Type B pancreatic cell (in vitro differentiated cells): ENCODE data around the gene GPI. TPM values are rescaled to one million over a fixed set of nuclear protein-coding genes. Genes with fewer than 3 reads are reported as not detected.
"Not testable (repeated sequence)": the region's sequence is repeated elsewhere in the genome, so short reads cannot be mapped to it uniquely, and the experiment has no call there.

Experiments used
- DNase-seq: peaks from one replicate; pipeline ENCODE4 v3.0.0; 2021; ENCODE audit warnings: mixed read lengths; ENCODE audit not compliant: unreplicated experiment; ENCODE audit errors: extremely low spot score
- H3K27ac Mint-ChIP-seq: 2 replicates; pipeline ENCODE4 v1.8.0; 2021; ENCODE audit warnings: mild to moderate bottlenecking, mixed read lengths
- H3K27me3 Mint-ChIP-seq: 2 replicates; pipeline ENCODE4 v1.8.0; 2021; ENCODE audit warnings: mixed read lengths
- H3K36me3 Mint-ChIP-seq: 2 replicates; pipeline ENCODE4 v1.8.0; 2021; ENCODE audit warnings: mixed read lengths
- H3K4me1 Mint-ChIP-seq: one replicate; pipeline ENCODE4 v1.8.0; 2021; ENCODE audit warnings: mixed read lengths; ENCODE audit not compliant: unreplicated experiment
- H3K4me3 Mint-ChIP-seq: 2 replicates; pipeline ENCODE4 v1.8.0; 2021; ENCODE audit warnings: mild to moderate bottlenecking, mixed read lengths
- H3K9me3 Mint-ChIP-seq: 2 replicates; pipeline ENCODE4 v1.8.0; 2021; ENCODE audit warnings: mixed read lengths
- CTCF ChIP-seq: fragments of 200-600 bp; sonication (generic); conservative IDR thresholded peaks from 2 replicates; pipeline ENCODE4 v1.5.0; 2021; ENCODE audit warnings: antibody characterized with exemption, mild to moderate bottlenecking
- total RNA-seq: library from RNA; stranded (reverse); gene quantifications from 2 replicates; pipeline ENCODE4 v1.2.1, GENCODE V29; 2021; ENCODE audit warnings: low replicate concordance

GPI gene
- total RNA-seq, 1 donor from 2014 or later: 241 TPM

GRCh38 chr19:34368338-34368737 is 3.3 kb downstream of the GPI start:
- TF ChIP-seq CTCF: no peak
- peaks cover 20% of the 10 kb centered on the region for H3K36me3 Mint-ChIP-seq
- no peaks in the 10 kb centered on the region for H3K9me3 Mint-ChIP-seq
- peak overlapping the region; percentile 12 for H3K4me3 Mint-ChIP-seq
- peaks cover 15% of the 10 kb centered on the region for H3K4me1 Mint-ChIP-seq
- DNase-seq: no peak
- H3K27ac Mint-ChIP-seq: no peak overlapping the region
- H3K27me3 Mint-ChIP-seq: no peaks in the 10 kb centered on the region

- not testable (repeated sequence) for H3K9me3 Mint-ChIP-seq, H3K27me3 Mint-ChIP-seq, H3K27ac Mint-ChIP-seq, H3K4me3 Mint-ChIP-seq, DNase-seq
- peaks cover 15% of the 10 kb centered on the region for H3K4me1 Mint-ChIP-seq
- peaks cover 24% of the 10 kb centered on the region for H3K36me3 Mint-ChIP-seq
Measured at GRCh38 chr19:34369166-34369565, 4.2 kb downstream of the GPI start.

GRCh38 chr19:34370117-34370516 is 5.1 kb downstream of the GPI start:
- Mint-ChIP-seq H3K27ac (peak overlapping the region; percentile 41), H3K4me3 (no peak overlapping the region), H3K9me3 (no peaks in the 10 kb centered on the region), H3K36me3 (peaks cover 27% of the 10 kb centered on the region), H3K27me3 (no peaks in the 10 kb centered on the region), H3K4me1 (peaks cover 10% of the 10 kb centered on the region)
- DNase-seq: no peak
- TF ChIP-seq CTCF: no peak

GRCh38 chr19:34370983-34371382 is 6.0 kb downstream of the GPI start:
- H3K4me3 Mint-ChIP-seq: no peak overlapping the region
- TF ChIP-seq CTCF: no peak
- H3K27me3 Mint-ChIP-seq: no peaks in the 10 kb centered on the region
- H3K36me3 Mint-ChIP-seq: peaks cover 25% of the 10 kb centered on the region
- H3K27ac Mint-ChIP-seq: no peak overlapping the region
- peaks cover 4% of the 10 kb centered on the region for H3K4me1 Mint-ChIP-seq
- H3K9me3 Mint-ChIP-seq: no peaks in the 10 kb centered on the region
- DNase-seq: no peak

- Mint-ChIP-seq H3K27ac (no peak overlapping the region), H3K4me1 (no peaks in the 10 kb centered on the region), H3K36me3 (peaks cover 20% of the 10 kb centered on the region), H3K9me3 (no peaks in the 10 kb centered on the region), H3K4me3 (no peak overlapping the region), H3K27me3 (no peaks in the 10 kb centered on the region)
- TF ChIP-seq CTCF: no peak
- no peak for DNase-seq
Measured at GRCh38 chr19:34373601-34374288, 8.7 kb downstream of the GPI start.

- no peak overlapping the region for H3K4me3 Mint-ChIP-seq
- H3K36me3 Mint-ChIP-seq: peaks cover 18% of the 10 kb centered on the region
- no peaks in the 10 kb centered on the region for H3K27me3 Mint-ChIP-seq
- TF ChIP-seq CTCF: no peak
- DNase-seq: no peak
- H3K9me3 Mint-ChIP-seq: no peaks in the 10 kb centered on the region
- H3K4me1 Mint-ChIP-seq: no peaks in the 10 kb centered on the region
- no peak overlapping the region for H3K27ac Mint-ChIP-seq
Measured at GRCh38 chr19:34375598-34375997, 10.6 kb downstream of the GPI start.
